ENCODE measurements around the gene COL11A1.

DNA sequence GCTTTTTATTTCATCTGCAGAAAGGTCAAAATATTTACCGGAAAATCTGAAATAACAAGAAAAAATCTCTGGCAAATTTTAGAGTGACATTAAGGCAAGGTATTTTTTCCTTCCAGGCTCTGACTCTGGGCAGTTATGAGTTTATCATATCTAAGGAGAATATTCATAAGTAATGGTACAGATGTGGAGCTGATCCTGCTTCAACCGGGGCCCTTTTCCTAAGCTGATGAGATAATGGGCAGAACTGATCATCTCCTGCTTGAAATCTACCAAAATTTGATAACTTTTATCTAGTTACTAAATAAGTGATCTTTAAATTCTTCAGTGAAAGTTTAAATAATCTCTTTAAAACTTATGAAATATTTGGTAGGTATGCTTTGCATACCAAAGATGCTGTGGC, 211.6 kb downstream of the COL11A1 start:
- no peak for TF ChIP-seq CTCF (IDR thresholded peaks at IDR 0.05 in 4 of 5, conservative IDR thresholded peaks at IDR 0.05 in 1 of 5)
- no peak for TF ChIP-seq POLR2A (IDR thresholded peaks at IDR 0.05)

Measured in gastrocnemius medialis (tissue), 4 donors.